ENCODE measurements around the gene ZNF48.
"Not testable (repeated sequence)": the region's sequence is repeated elsewhere in the genome, so short reads cannot be mapped to it uniquely, and the experiment has no call there.

Gene ZNF48

GRCh38 chr16:30378236-30379157 is 16.7 kb upstream of the ZNF48 start:
- peak; percentile 100 for DNase-seq (ENCODE audit: low spot score)

GRCh38 chr16:30379158-30379783 is 15.9 kb upstream of the ZNF48 start:
- DNase-seq (ENCODE audit: low spot score): no peak

DNA sequence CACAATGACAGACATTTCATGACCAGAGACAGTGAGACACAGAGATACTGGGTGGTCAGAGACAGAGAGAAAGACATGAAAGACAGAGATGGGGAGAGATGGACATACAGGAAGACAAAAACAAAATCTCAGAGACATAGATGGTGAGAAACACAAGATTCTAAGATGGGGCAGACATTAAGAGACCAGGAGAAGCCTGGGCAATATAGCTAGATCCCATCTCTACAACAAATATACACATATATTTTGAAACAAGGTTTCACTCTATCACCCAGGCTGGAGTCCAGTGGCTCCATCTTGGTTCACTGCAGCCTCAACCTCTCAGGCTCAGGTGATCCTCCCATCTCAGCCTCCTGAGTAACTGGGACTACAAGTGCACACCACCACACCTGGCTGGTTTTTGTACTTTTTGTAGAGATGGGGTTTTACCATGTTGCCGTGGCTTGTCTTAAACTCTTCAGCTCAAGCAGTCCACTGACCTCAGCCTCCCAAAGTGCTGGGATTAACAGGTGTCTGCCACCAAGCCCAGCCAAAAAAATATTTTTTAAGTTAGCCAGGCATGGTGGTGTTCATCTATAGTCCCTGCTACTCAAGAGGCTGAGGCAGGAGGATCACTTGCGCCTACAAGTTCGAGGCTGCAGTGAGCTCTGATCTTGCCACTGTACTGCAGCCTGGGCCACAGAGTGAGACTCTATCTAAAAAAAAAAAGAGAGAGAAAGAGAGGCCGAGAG is 15.0 kb upstream of the ZNF48 start:
- DNase-seq (ENCODE audit: low spot score): no peak

GRCh38 chr16:30380803-30381208 is 14.4 kb upstream of the ZNF48 start:
- peak; percentile 48 for DNase-seq (ENCODE audit: low spot score)

DNA sequence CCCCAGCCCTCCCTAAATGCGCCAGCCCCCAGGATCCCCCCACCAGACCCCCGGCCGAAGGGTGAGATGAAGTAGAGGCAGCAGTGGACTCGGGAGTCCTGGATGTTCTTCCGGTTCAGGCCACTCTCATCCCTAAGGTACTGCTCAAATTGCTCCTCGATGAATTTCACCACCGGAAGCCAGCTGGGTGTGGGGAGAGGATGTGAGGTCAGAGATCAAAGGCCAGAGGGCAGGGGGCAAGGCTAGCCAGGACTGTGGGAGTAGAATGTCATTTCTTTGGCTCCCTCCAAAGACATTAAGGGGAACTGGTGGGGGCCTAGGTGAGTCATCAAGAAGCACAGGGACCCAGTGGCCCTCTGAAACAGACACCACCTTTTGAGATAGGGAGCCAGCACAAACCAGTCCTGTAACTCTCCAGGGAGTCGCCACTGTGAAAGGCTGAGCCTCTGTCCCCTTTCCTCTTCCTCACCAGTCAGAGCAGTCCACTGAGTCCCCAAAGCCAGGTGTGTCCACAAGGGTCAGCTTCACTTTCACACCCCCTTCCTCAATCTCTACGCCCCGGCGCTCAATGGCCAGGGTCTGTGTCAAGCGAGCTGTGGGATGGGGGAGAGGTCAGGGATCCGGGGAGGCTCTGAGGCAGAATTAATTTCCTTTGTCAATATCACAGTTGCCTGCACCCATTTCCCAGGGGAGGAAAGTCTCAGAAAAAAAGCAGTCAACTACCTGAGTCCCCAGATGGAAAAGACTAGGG is 13.8 kb upstream of the ZNF48 start:
- peak; percentile 48 for DNase-seq (ENCODE audit: low spot score)

DNA sequence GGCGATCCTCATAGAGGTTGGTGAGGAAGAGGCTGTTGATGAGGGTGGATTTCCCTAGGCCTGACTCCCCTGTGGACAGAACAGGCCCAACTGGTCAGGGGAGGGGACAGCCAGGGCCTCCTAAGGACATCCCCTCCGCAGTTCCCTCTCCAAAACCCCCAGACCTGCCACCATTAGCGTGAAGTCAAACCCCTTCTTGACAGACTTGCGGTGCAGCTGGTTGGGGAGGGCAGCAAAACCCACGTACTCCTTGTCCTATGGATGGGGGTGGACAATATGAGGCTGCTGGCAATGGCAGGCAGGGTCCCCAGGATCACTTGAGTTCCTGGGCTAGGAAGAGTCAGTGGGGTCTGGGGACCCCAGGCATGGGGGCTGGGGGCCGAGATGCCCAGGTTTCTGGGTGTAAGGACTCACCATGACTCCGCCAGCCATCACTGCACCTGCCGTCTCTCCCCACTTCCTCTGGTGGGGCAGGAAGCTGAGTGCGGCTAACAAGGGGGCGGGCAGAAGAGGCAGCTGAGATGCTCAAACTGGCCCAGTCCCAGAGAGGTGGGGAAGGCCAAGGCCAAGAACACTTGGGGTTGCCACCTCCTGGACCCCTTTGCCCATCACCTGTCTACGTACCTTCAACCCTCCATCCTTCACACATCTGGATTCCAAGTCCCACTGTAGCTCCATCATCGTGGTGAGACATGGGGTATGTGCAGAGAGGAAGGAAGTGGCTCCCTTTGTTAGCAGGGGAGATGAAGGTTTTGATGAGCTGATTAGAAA is 12.9 kb upstream of the ZNF48 start, which contains the start of gene SEPTIN1:
TSS of gene SEPTIN1 (minus strand) at position 451 of the 771 bp plus-strand sequence. CDS start at position 432, 19 bp downstream.
- peak; percentile 41 for DNase-seq (ENCODE audit: low spot score)

DNA sequence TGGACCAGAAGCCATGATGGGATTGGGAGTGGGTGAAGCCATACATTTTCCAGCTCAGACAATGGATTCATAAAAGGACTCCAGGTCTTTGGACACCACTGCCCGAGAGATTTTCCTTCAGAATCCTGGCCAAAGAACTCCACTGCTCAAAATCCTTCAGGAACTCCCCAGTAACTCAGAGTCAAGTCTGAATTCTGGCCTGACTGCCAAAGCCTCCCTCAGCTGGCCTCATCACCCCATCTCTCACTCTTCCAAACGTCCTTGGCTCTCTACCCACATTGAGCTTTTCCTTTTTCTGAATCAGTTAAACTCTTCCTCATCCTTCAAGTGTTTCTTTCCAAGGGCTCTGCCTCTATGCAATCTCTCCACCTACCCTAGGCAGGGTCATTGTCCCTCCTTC is 11.7 kb upstream of the ZNF48 start:
- no peak for DNase-seq (ENCODE audit: low spot score)

DNA sequence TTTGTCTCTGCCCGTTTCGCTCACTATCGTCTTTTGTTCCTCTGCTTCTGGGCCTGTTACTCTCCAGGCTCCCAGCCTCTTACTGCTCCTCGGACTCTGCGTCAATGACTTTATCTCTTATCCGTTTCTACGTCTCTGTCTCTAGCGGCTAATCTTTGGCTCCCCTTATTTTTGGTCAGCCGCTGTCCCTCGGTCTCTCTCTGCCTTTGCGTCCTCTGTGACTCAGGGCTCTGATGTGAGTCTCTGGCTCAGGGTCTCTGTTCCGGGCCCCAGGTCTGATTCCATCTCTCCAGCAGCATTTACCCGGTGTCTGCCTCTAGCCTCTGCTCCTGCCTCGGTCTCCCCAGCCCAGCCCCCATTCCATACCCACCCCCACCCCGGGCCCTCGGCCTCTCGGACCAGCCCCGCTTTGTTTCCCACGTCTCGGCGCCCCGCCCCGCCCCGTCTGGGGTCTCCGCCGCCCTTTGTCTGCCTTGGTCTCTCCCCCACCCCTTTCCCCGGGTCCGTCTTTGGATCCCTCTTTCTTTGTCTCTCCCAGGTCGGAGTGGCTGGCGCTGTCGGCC is 547 bp upstream of the ZNF48 start:
- DNase-seq (ENCODE audit: low spot score): no peak

- DNase-seq (ENCODE audit: low spot score): no peak
Measured at GRCh38 chr16:30395992-30396585, 869 bp downstream of the ZNF48 start.

DNA sequence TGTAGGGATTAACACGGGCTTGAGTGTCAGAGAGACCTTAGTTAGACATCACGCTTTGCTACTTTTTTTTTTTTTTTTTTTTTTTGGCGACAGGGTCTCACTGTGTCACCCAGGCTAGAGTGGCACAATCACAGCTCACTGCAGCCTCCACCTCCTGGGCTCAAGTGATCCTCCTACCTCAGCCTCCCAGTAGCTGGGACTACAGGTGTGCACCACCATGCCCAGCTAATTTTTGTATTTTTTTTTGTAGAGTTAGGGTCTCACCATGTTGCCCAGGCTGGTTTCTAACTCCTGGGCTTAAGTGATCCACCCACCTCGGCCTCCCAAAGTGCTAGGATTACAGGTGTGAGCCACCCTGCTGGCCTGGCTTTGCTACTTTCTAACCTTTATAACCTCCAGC is 1.4 kb downstream of the ZNF48 start:
- not testable (repeated sequence) for DNase-seq (ENCODE audit: low spot score)

- no peak for DNase-seq (ENCODE audit: low spot score)
Measured at GRCh38 chr16:30397056-30397455, 1.8 kb downstream of the ZNF48 start.

- no peak for DNase-seq (ENCODE audit: low spot score)
Measured at GRCh38 chr16:30397776-30398660, 2.8 kb downstream of the ZNF48 start.

DNA sequence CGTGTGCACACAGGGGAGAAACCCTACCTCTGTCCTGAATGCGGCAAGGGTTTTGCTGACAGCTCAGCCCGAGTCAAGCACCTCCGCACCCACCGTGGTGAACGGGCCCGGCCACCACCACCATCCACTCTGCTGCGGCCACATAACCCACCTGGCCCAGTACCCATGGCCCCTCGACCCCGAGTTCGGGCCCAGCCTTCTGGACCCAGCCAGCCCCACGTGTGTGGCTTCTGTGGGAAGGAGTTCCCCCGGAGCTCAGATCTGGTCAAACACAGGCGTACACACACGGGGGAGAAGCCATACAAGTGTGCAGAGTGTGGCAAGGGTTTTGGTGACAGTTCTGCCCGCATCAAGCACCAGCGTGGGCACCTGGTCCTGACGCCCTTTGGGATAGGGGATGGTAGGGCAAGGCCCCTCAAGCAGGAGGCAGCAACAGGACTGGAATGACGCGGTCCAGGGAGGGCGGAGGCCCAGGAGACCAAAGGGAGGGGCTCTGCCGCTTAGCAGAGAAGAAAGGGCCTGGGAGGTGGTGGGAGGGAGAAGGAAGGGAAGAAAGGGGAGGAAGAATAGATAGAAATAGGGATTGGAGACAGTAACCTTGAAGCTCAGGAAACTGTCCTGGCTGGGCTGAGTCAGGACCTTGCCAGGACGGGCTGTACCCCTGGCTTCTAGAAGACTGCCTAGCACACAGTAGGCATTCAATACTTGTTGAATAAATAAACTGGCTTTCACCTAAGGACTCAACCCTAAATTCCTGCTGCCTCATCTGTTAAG is 3.6 kb downstream of the ZNF48 start:
- DNase-seq (ENCODE audit: low spot score): no peak

DNA sequence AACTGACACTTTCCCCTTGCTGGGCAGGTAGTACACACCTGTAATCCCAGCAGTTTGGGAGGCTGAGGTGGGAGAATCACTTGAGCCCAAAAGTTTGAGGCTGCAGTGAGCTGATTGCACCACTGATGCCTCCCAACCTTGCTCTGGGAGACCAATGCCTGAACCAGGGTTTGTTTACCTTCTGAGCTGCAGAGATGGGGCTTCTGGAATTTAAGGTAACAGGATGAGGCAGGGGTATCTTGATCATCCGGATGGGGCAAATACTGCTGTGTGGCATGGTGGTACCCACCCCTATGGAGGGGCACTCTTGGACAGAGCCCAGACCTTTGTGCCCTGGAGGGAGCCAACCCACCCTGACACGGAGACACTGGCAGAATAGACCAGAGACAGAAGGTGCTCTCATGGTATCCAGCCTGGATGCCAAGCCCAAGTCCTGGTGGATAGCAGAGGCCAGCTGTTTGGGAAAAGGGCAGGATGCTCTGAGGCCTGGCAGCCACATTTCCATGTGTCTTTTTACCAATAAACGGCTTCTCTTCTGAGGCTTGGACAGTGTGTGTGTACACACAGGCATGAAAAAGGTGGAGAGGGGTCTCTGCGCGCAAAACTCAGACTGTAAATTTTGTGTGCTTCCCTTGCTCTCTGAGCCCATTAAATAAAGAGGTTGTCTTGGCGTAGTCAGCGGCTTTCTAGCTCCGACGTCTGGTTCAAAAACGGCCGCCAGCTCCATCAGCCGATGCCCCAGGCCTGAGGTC is 4.4 kb downstream of the ZNF48 start:
- no peak for DNase-seq (ENCODE audit: low spot score)

- no peak for DNase-seq (ENCODE audit: low spot score)
Measured at GRCh38 chr16:30401768-30402425, 6.7 kb downstream of the ZNF48 start.

DNA sequence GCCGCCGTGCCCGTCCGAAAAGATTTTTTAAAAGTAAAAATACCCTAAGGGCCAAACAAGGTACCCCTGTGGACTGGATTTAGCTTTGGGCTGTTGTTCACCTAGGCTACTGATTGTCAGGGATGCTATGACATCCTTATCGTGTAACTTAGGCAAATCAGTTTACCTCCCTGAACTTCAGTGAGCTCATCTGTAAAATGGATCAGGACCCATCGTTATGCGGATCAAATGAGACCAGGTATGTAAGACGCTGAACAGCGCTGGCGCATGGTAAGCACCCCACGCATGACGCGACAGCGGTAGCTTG is 11.5 kb downstream of the ZNF48 start:
- no peak for DNase-seq (ENCODE audit: low spot score)

DNA sequence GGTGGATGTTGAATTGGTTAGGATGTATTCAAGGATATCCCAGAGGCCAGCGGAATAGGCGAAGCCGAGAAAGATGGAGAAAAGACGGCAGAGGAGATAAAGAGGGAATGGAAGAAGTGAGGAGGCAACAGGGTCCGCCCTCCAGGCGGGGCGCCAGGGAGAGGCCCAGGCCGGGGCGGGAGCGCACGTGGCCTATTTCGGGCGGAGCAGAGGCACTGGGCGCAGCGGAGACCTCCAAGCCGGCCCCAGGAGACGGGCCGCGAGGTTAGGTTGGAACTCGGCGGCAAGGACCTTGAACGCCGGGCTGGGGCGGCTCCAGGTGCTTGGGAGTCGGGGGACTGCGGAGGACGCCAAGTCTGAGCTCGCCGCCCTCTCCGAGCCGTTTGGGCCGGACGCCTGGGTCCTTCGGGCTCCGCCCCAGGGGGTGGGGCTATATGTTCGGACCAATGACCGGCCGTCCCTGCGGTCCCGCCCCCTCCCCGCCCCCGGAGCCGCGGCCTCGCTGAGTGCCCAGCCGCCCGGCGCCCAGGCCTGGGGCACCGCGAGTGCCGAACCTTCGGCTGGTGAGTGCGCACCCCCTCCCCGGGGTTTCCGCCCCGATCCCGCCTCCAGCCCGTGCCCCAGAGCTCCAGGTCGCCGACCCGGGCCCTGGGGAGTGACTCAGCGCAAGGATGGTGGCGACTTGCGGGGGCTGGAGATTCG is 12.0 kb downstream of the ZNF48 start, which contains the start of gene ZNF771:
TSS of gene ZNF771 (plus strand) at position 505 of the 702 bp plus-strand sequence. CDS start 448 bp downstream, outside the sequence.
- DNase-seq (ENCODE audit: low spot score): peak; percentile 95
